CD14-positive monocyte (primary cell): ENCODE results near the gene OGFOD3. TPM values are rescaled to one million over a fixed set of nuclear protein-coding genes. Genes with fewer than 3 reads are reported as not detected.
A peak's percentile ranks its signal among the peaks of the same experiment; 100 is the strongest.

Experiments
- DNase-seq, 3 donors: peaks; one replicate each; pipeline ENCODE4 v3.0.0-alpha.2; 2011 to 2022
- H2AFZ ChIP-seq: 2 replicates; pipeline ENCODE4 v1.6.0; 2012; ENCODE audit warnings: mild to moderate bottlenecking, low read depth, low read length, inconsistent platforms; ENCODE audit not compliant: insufficient read depth, poor library complexity, severe bottlenecking
- H3K27ac ChIP-seq, 2 donors: 1 replicate in 1 of 2; 2 replicates in 1 of 2; pipeline ENCODE4 v1.5.1; 2012 to 2013; ENCODE audit warnings: low read length in 2 of 2, control low read depth in 1 of 2, inconsistent platforms in 1 of 2, low read depth in 1 of 2, mild to moderate bottlenecking in 1 of 2
- H3K27me3 ChIP-seq, 2 donors: one replicate each; pipeline versions ENCODE4 v1.6.0 to v1.6.1; 2011 to 2013; ENCODE audit warnings: low read length in 2 of 2; ENCODE audit not compliant: control insufficient read depth in 2 of 2, insufficient read depth in 2 of 2
- H3K36me3 ChIP-seq, 2 donors: replicated peaks in 1 of 2; 1 replicate in 1 of 2; 2 replicates in 1 of 2; pipeline versions ENCODE4 v1.5.1 to v1.6.1; 2012 to 2013; ENCODE audit warnings: low read length in 2 of 2, control low read depth in 1 of 2, inconsistent platforms in 1 of 2, mild to moderate bottlenecking in 1 of 2; ENCODE audit not compliant: insufficient read depth in 2 of 2, control insufficient read depth in 1 of 2
- H3K4me1 ChIP-seq, 2 donors: 1 replicate in 1 of 2; 2 replicates in 1 of 2; pipeline versions ENCODE4 v1.5.1 to v1.6.1; 2012 to 2013; ENCODE audit warnings: low read length in 2 of 2, control low read depth in 1 of 2, inconsistent platforms in 1 of 2, mild to moderate bottlenecking in 1 of 2, moderate library complexity in 1 of 2; ENCODE audit not compliant: insufficient read depth in 2 of 2, control insufficient read depth in 1 of 2
- H3K4me2 ChIP-seq: replicated peaks from 2 replicates; pipeline ENCODE3; 2012; ENCODE audit warnings: low read length, moderate library complexity, mild to moderate bottlenecking; ENCODE audit not compliant: poor library complexity, severe bottlenecking; ENCODE audit errors: extremely low read depth
- H3K4me3 ChIP-seq, 3 experiments: fragments of 200-600 bp in 1 of 3; sonication (generic) in 1 of 3; replicated peaks in 1 of 3; 1 replicate in 2 of 3; 2 replicates in 1 of 3; pipeline ENCODE4 v1.5.1; 2011 to 2013; ENCODE audit warnings: low read length in 3 of 3, mild to moderate bottlenecking in 3 of 3, control low read depth in 2 of 3, low read depth in 2 of 3, inconsistent platforms in 1 of 3, moderate library complexity in 1 of 3
- H3K79me2 ChIP-seq: 2 replicates; pipeline ENCODE4 v1.6.0; 2012; ENCODE audit warnings: mild to moderate bottlenecking, control low read depth, inconsistent platforms, low read length, moderate library complexity; ENCODE audit not compliant: insufficient read depth
- H3K9ac ChIP-seq: 2 replicates; pipeline ENCODE4 v1.6.0; 2017; ENCODE audit warnings: low read length, mild to moderate bottlenecking; ENCODE audit not compliant: insufficient read depth, poor library complexity, severe bottlenecking
- H3K9me3 ChIP-seq, 2 donors: replicated peaks in 1 of 2; 1 replicate in 1 of 2; 2 replicates in 1 of 2; pipeline versions ENCODE4 v1.5.1 to v1.6.1; 2012 to 2013; ENCODE audit warnings: low read length in 2 of 2, control low read depth in 1 of 2; ENCODE audit not compliant: control insufficient read depth in 1 of 2, insufficient read depth in 1 of 2
- H4K20me1 ChIP-seq: 2 replicates; pipeline ENCODE4 v1.6.0; 2012; ENCODE audit warnings: mild to moderate bottlenecking, low read length, control low read depth, moderate library complexity; ENCODE audit not compliant: insufficient read depth
- H3K27ac Mint-ChIP-seq, 7 donors: one replicate each; pipeline ENCODE4 v1.8.0; 2020; ENCODE audit warnings: mild to moderate bottlenecking in 7 of 7, mixed read lengths in 7 of 7, moderate library complexity in 6 of 7, inconsistent platforms in 2 of 7
- H3K27me3 Mint-ChIP-seq, 3 donors: one replicate each; pipeline ENCODE4 v1.8.0; 2021 to 2022; ENCODE audit warnings: low read depth in 3 of 3, mild to moderate bottlenecking in 3 of 3, mixed read lengths in 3 of 3, moderate library complexity in 3 of 3, inconsistent platforms in 1 of 3
- H3K36me3 Mint-ChIP-seq, 2 donors: one replicate each; pipeline ENCODE4 v1.8.0; 2020; ENCODE audit warnings: mixed read lengths in 2 of 2, inconsistent platforms in 1 of 2, mild to moderate bottlenecking in 1 of 2
- H3K4me1 Mint-ChIP-seq: one replicate; pipeline ENCODE4 v1.8.0; 2020; ENCODE audit warnings: mild to moderate bottlenecking, mixed read lengths
- H3K4me3 Mint-ChIP-seq, 2 donors: one replicate each; pipeline ENCODE4 v1.8.0; 2020; ENCODE audit warnings: mild to moderate bottlenecking in 2 of 2, mixed read lengths in 2 of 2, moderate library complexity in 1 of 2
- H3K9me3 Mint-ChIP-seq, 7 donors: one replicate each; pipeline ENCODE4 v1.8.0; 2020 to 2022; ENCODE audit warnings: mixed read lengths in 7 of 7, mild to moderate bottlenecking in 6 of 7, moderate library complexity in 6 of 7, inconsistent platforms in 2 of 7
- CTCF ChIP-seq: fragments of 200-600 bp; IDR thresholded peaks from one replicate; pipeline ENCODE4 v1.8.0; 2022; ENCODE audit warnings: antibody characterized with exemption, mild to moderate bottlenecking
- whole genome bisulfite sequencing: methylation state at CpG from one replicate; pipeline ENCODE4 v1.1.5; 2013; ENCODE audit warnings: missing lambda C conversion rate; ENCODE audit not compliant: insufficient coverage; 5-methylcytosine and 5-hydroxymethylcytosine counted together
- intact Hi-C, 2 donors: fragments of 100-400 bp; cut with micrococcal nuclease; formaldehyde crosslinking; loops; one replicate each; pipeline versions ENCODE4 v1.15.0 to v1.15.1; 2023
- polyA plus RNA-seq, 3 donors: library from polyadenylated mRNA; depleted of rRNA in 1 of 3; unstranded in 2 of 3; stranded (reverse) in 1 of 3; fragments of 300-500 nt in 2 of 3; fragments of >200 nt in 1 of 3; fragmentation: Illumina TruSeq in 2 of 3; gene quantifications; 1 replicate in 2 of 3; 2 replicates in 1 of 3; pipeline ENCODE4 v1.2.3, GENCODE V29; 2012 to 2021

The OGFOD3 gene
- polyA plus RNA-seq, 3 donors: 17.9 to 36.4 (median 25.2) TPM

GRCh38 chr17:82387705-82388106, 30.7 kb downstream of the OGFOD3 start:
- H3K4me1 Mint-ChIP-seq: peaks cover 14% of the 10 kb centered on the region
- H3K9ac ChIP-seq: no peak overlapping the region

DNA sequence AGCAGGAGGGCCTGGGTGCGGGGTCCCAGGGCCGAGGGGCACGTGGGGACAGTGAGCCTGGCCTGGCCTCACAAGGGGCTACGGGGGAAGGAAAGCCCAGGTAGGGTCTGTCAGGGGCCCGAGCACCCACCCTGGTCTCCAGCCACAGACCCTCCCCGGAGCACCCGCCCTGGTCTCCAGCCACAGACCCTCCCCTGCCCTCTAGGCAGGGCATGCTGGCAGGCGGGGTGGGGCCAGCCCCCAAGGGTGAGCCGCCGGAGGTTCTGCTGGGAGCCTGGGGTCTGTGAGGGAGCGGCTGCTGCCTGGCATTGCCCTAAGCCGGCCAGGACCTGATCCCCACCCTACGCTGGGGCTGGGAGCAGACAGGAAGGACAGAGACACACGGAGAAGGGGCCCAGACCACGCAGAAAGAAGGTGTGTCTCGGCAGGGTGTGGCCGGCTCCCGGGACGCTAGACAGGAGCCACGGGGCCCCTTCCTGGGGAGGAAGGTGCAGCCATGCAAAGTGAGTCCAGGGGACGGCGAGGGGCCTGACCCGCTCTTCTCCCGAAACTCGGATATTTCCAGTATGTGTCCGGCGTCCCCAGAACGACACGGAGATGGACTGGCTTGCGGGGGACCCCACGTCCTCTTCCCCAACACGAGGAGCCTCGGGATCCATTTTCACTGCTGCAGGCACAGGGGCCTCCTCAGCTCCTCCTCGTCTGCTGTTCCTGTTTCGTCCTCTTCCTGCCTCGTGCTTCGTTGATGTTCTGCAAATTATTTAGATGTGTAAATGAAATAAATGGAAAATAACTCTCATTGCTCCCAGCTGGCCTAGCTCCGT, 31.3 kb downstream of the OGFOD3 start:
- H3K36me3 Mint-ChIP-seq: peaks cover 3 to 8% of the 10 kb centered on the region in 2 donors
- Histone ChIP-seq H3K4me3 (no peak overlapping the region), H3K27me3 (peaks cover 0 to 29% of the 10 kb centered on the region in 2 donors), H2AFZ (peak overlapping the region; percentile 5), H3K9ac (no peak overlapping the region), H3K36me3 (peaks cover 0 to 7% of the 10 kb centered on the region in 2 donors), H3K27ac (no peak overlapping the region), H4K20me1 (no peaks in the 10 kb centered on the region), H3K9me3 (no peaks in the 10 kb centered on the region), H3K4me1 (peaks cover 10 to 11% of the 10 kb centered on the region in 2 donors), H3K79me2 (no peaks in the 10 kb centered on the region), H3K4me2 (peak overlapping the region; percentile 25)
- peak overlapping the region in 1 of 2 donors; percentile 71 for H3K4me3 Mint-ChIP-seq
- H3K4me1 Mint-ChIP-seq: peaks cover 14% of the 10 kb centered on the region
- H3K27ac Mint-ChIP-seq: no peak overlapping the region
- TF ChIP-seq CTCF: no peak
- H3K27me3 Mint-ChIP-seq: peaks cover 17 to 44% (median 32%) of the 10 kb centered on the region in 3 donors
- DNase-seq: peak in 1 of 3 donors; percentile 3
- WGBS: 48% methylated on average over 31 of the region's 38 CpGs
- H3K9me3 Mint-ChIP-seq: peaks cover 0 to 6% (median 0%) of the 10 kb centered on the region in 7 donors
- intact Hi-C loops: no loop called here

More at GRCh38 chr17:82387705-82388106, 30.7 kb downstream of the OGFOD3 start:
- intact Hi-C loops: no loop called here
- no peaks in the 10 kb centered on the region for H4K20me1 ChIP-seq
- peak overlapping the region; percentile 5 for H2AFZ ChIP-seq
- peaks cover 0 to 29% of the 10 kb centered on the region in 2 donors for H3K27me3 ChIP-seq
- H3K4me3 ChIP-seq: no peak overlapping the region
- no peaks in the 10 kb centered on the region for H3K79me2 ChIP-seq
- no peak overlapping the region for H3K27ac ChIP-seq
- no peak for TF ChIP-seq CTCF
- Mint-ChIP-seq H3K27ac (no peak overlapping the region), H3K9me3 (peaks cover 0 to 6% (median 0%) of the 10 kb centered on the region in 7 donors), H3K36me3 (peaks cover 10 to 13% of the 10 kb centered on the region in 2 donors), H3K4me3 (peak overlapping the region in 1 of 2 donors; percentile 71), H3K27me3 (peaks cover 15 to 41% (median 32%) of the 10 kb centered on the region in 3 donors)
- H3K9me3 ChIP-seq: no peaks in the 10 kb centered on the region
- peaks cover 0 to 13% of the 10 kb centered on the region in 2 donors for H3K36me3 ChIP-seq
- 80% methylated on average over 2 of the region's 3 CpGs for WGBS
- DNase-seq: no peak
- peak overlapping the region; percentile 25 for H3K4me2 ChIP-seq
- H3K4me1 ChIP-seq: peaks cover 10 to 11% of the 10 kb centered on the region in 2 donors
